GM19239 (cell line): Measurements from ENCODE around the gene HMCES.
"Not testable (repeated sequence)": the region's sequence is repeated elsewhere in the genome, so short reads cannot be mapped to it uniquely, and the experiment has no call there.

Source experiments
- DNase-seq: peaks from one replicate; pipeline ENCODE4 v3.0.0; 2011; ENCODE audit warnings: low spot score; ENCODE audit not compliant: insufficient read length
- FAIRE-seq: peaks from 2 replicates; lab custom pipeline; 2011; peaks lifted over from hg19 to GRCh38; lab: Jason Lieb, UNC

HMCES gene

GRCh38 chr3:129317014-129317771 is 38.5 kb downstream of the HMCES start:
- FAIRE-seq: no peak
- DNase-seq: no peak

GRCh38 chr3:129317848-129318247 is 39.2 kb downstream of the HMCES start:
- FAIRE-seq: peak; percentile 72
- DNase-seq: no peak

GRCh38 chr3:129318921-129319320 is 40.3 kb downstream of the HMCES start:
- DNase-seq (no peak), FAIRE-seq (no peak)

GRCh38 chr3:129320261-129320660 is 41.6 kb downstream of the HMCES start:
- DNase-seq: no peak
- FAIRE-seq: no peak

- FAIRE-seq: no peak
- DNase-seq: no peak
Measured at GRCh38 chr3:129320825-129321487, 42.3 kb downstream of the HMCES start.

GRCh38 chr3:129321887-129322286 is 43.2 kb downstream of the HMCES start:
- FAIRE-seq (no peak), DNase-seq (no peak)

- FAIRE-seq (no peak), DNase-seq (no peak)
Measured at GRCh38 chr3:129323651-129324294, 45.1 kb downstream of the HMCES start.

- DNase-seq (no peak), FAIRE-seq (no peak)
Measured at GRCh38 chr3:129324855-129325254, 46.2 kb downstream of the HMCES start.

GRCh38 chr3:129325383-129325782 is 46.7 kb downstream of the HMCES start:
- DNase-seq (no peak), FAIRE-seq (no peak)

GRCh38 chr3:129326138-129326537 is 47.5 kb downstream of the HMCES start:
- DNase-seq: no peak
- no peak for FAIRE-seq

GRCh38 chr3:129326595-129326994 is 47.9 kb downstream of the HMCES start:
- FAIRE-seq (no peak), DNase-seq (no peak)

GRCh38 chr3:129327510-129327909 is 48.8 kb downstream of the HMCES start:
- FAIRE-seq (no peak), DNase-seq (no peak)

- FAIRE-seq (no peak), DNase-seq (no peak)
Measured at GRCh38 chr3:129329858-129330257, 51.2 kb downstream of the HMCES start.

- FAIRE-seq: no peak
Measured at GRCh38 chr3:129330409-129330808, 51.7 kb downstream of the HMCES start.

GRCh38 chr3:129333891-129334290 is 55.2 kb downstream of the HMCES start:
- FAIRE-seq: no peak
- no peak for DNase-seq

More at GRCh38 chr3:129330409-129330808, 51.7 kb downstream of the HMCES start:
- no peak for DNase-seq

GRCh38 chr3:129336093-129336706 is 57.5 kb downstream of the HMCES start:
- FAIRE-seq (no peak), DNase-seq (no peak)

- not testable (repeated sequence) for FAIRE-seq, DNase-seq
Measured at GRCh38 chr3:129337719-129338118, 59.0 kb downstream of the HMCES start.

- not testable (repeated sequence) for FAIRE-seq, DNase-seq
Measured at GRCh38 chr3:129339186-129339585, 60.5 kb downstream of the HMCES start.

- not testable (repeated sequence) for DNase-seq, FAIRE-seq
Measured at GRCh38 chr3:129339833-129340232, 61.2 kb downstream of the HMCES start.

GRCh38 chr3:129341331-129342141 is 62.9 kb downstream of the HMCES start:
- DNase-seq (no peak), FAIRE-seq (no peak)
